B cell (primary cell): ENCODE data around the gene RTTN. TPM values are rescaled to one million over a fixed set of nuclear protein-coding genes. Genes with fewer than 3 reads are reported as not detected.

Experiments
- ATAC-seq: fragments of 200-7000 bp; cut with Tn5 transposase; one replicate; pipeline ENCODE4 v1.10.0; 2021; ENCODE audit warnings: low read depth, mild to moderate bottlenecking, moderate number of reproducible peaks, moderate library complexity
- CTCF ChIA-PET: fragments of 350-600 bp; sonication (Branson Sonifier 250); formaldehyde crosslinking; loops from one replicate; lab custom pipeline; 2021; ENCODE audit warnings: antibody characterized with exemption, inconsistent platforms; lab: Charles Lee
- POLR2A ChIA-PET: fragments of 350-600 bp; sonication (Branson Sonifier 250); formaldehyde crosslinking; loops from one replicate; lab custom pipeline; 2021; ENCODE audit warnings: antibody characterized with exemption; lab: Charles Lee
- DNase-seq: peaks from one replicate; pipeline ENCODE4 v3.0.0; 2013
- H2AFZ ChIP-seq: 2 replicates; pipeline ENCODE4 v1.6.1; 2012; ENCODE audit warnings: mild to moderate bottlenecking, low read depth, low read length; ENCODE audit not compliant: insufficient read depth, poor library complexity, severe bottlenecking
- H3K27ac ChIP-seq, 2 donors: 1 replicate in 1 of 2; 2 replicates in 1 of 2; pipeline ENCODE4 v1.5.1; 2012 to 2013; ENCODE audit warnings: low read length in 2 of 2, mild to moderate bottlenecking in 2 of 2, moderate library complexity in 1 of 2
- H3K27me3 ChIP-seq, 4 experiments: fragments of 200-600 bp in 1 of 4; sonication (generic) in 1 of 4; replicated peaks in 1 of 4; 1 replicate in 2 of 4; 2 replicates in 2 of 4; pipeline versions ENCODE4 v1.6.1 to v1.7.0; 2013 to 2016; ENCODE audit warnings: low read length in 3 of 4, mild to moderate bottlenecking in 2 of 4, mixed read lengths in 1 of 4, moderate library complexity in 1 of 4; ENCODE audit not compliant: insufficient read depth in 4 of 4, control insufficient read depth in 3 of 4; ENCODE audit errors: control extremely low read depth in 1 of 4
- H3K36me3 ChIP-seq, 2 experiments: replicated peaks in 1 of 2; 1 replicate in 1 of 2; 2 replicates in 1 of 2; pipeline versions ENCODE4 v1.6.1 to v1.7.1; 2013; ENCODE audit warnings: low read length in 1 of 2; ENCODE audit not compliant: insufficient read depth in 2 of 2, control insufficient read depth in 1 of 2; ENCODE audit errors: control extremely low read depth in 1 of 2, extremely low read depth in 1 of 2
- H3K4me1 ChIP-seq, 2 donors: fragments of 200-600 bp in 1 of 2; sonication (generic) in 1 of 2; 1 replicate in 1 of 2; 2 replicates in 1 of 2; pipeline versions ENCODE4 v1.5.1 to v1.6.1; 2013 to 2017; ENCODE audit warnings: low read length in 2 of 2; ENCODE audit not compliant: control insufficient read depth in 2 of 2, insufficient read depth in 2 of 2
- H3K4me2 ChIP-seq: replicated peaks from 2 replicates; pipeline ENCODE3; 2012; ENCODE audit warnings: mild to moderate bottlenecking, low read depth, low read length; ENCODE audit not compliant: poor library complexity, severe bottlenecking
- H3K4me3 ChIP-seq, 5 experiments: fragments of 200-600 bp in 1 of 5; sonication (generic) in 1 of 5; 1 replicate in 3 of 5; 2 replicates in 2 of 5; pipeline versions ENCODE4 v1.5.1 to v1.7.0; 2011 to 2016; ENCODE audit warnings: low read length in 4 of 5, mild to moderate bottlenecking in 4 of 5, low read depth in 2 of 5, control low read depth in 1 of 5, moderate library complexity in 1 of 5; ENCODE audit not compliant: insufficient read depth in 1 of 5; ENCODE audit errors: control extremely low read depth in 1 of 5, extremely low read depth in 1 of 5
- H3K79me2 ChIP-seq: fragments of 200-600 bp; sonication (generic); one replicate; pipeline ENCODE4 v1.6.0; 2016; ENCODE audit warnings: low read length; ENCODE audit not compliant: control insufficient read depth, insufficient read depth
- H3K9ac ChIP-seq: fragments of 200-600 bp; sonication (generic); 2 replicates; pipeline ENCODE4 v1.6.1; 2017; ENCODE audit warnings: mild to moderate bottlenecking, low read length, moderate library complexity
- H3K9me3 ChIP-seq, 3 donors: one replicate each; pipeline versions ENCODE4 v1.6.1 to v1.7.1; 2013; ENCODE audit warnings: low read length in 2 of 3; ENCODE audit not compliant: control insufficient read depth in 2 of 3, insufficient read depth in 1 of 3; ENCODE audit errors: control extremely low read depth in 1 of 3
- H4K20me1 ChIP-seq: 2 replicates; pipeline ENCODE4 v1.6.0; 2012; ENCODE audit warnings: mild to moderate bottlenecking, low read length; ENCODE audit not compliant: insufficient read depth, control insufficient read depth, poor library complexity, severe bottlenecking
- H3K27ac Mint-ChIP-seq: one replicate; pipeline ENCODE4 v1.8.0; 2021; ENCODE audit warnings: mixed read lengths
- H3K27me3 Mint-ChIP-seq: one replicate; pipeline ENCODE4 v1.8.0; 2021; ENCODE audit warnings: mixed read lengths
- H3K4me1 Mint-ChIP-seq: one replicate; pipeline ENCODE4 v1.8.0; 2021; ENCODE audit warnings: mixed read lengths
- H3K4me3 Mint-ChIP-seq: one replicate; pipeline ENCODE4 v1.8.0; 2021; ENCODE audit warnings: mixed read lengths
- H3K9me3 Mint-ChIP-seq: one replicate; pipeline ENCODE4 v1.8.0; 2022; ENCODE audit warnings: mixed read lengths; ENCODE audit not compliant: insufficient read depth
- EZH2 ChIP-seq: IDR thresholded peaks from 2 replicates; pipeline ENCODE4 v1.6.1; 2012; ENCODE audit warnings: borderline replicate concordance, low read depth, mild to moderate bottlenecking, moderate library complexity, low read length; ENCODE audit not compliant: insufficient read depth, poor library complexity, severe bottlenecking
- WGBS: methylation state at CpG from one replicate; pipeline ENCODE4 v1.1.5; 2013; ENCODE audit warnings: missing lambda C conversion rate; ENCODE audit not compliant: insufficient coverage; 5-methylcytosine and 5-hydroxymethylcytosine counted together
- intact Hi-C: fragments of 100-400 bp; cut with micrococcal nuclease; formaldehyde crosslinking; loops from one replicate; pipeline ENCODE4 v1.10.0; 2022
- polyA plus RNA-seq: library from polyadenylated mRNA; depleted of rRNA; stranded (reverse); fragments of >200 nt; gene quantifications from 2 replicates; pipeline ENCODE4 v1.2.3, GENCODE V29; 2012
- total RNA-seq, 2 donors: library from RNA; stranded (reverse); fragments of 120-200 nt in 1 of 2; gene quantifications; 1 replicate in 1 of 2; 2 replicates in 1 of 2; pipeline versions ENCODE4 v1.2.3 to v1.2.4, GENCODE V29; 2013 to 2022
- TF ChIP-seq, protein P1 (sequence below): fragments of 200-600 bp; IDR thresholded peaks from one replicate; pipeline ENCODE4 v1.8.0; 2022; ENCODE audit warnings: antibody characterized with exemption, mild to moderate bottlenecking

Gene RTTN
- total and polyA plus RNA-seq, 2 donors (not counting 1 experiment from before 2014, with no cell fraction given): 10.0 to 41.2 TPM

- 41% methylated on average over 12 of the region's 12 CpGs for WGBS
- no peaks in the 10 kb centered on the region for H3K79me2 ChIP-seq
- no peak overlapping the region for H3K4me3 ChIP-seq
- H3K4me2 ChIP-seq: no peak overlapping the region
- Mint-ChIP-seq H3K27ac (no peak overlapping the region), H3K4me1 (no peaks in the 10 kb centered on the region), H3K27me3 (peaks cover 57% of the 10 kb centered on the region), H3K4me3 (no peak overlapping the region), H3K9me3 (no peaks in the 10 kb centered on the region)
- POLR2A ChIA-PET: no interaction called here
- no peaks in the 10 kb centered on the region for H3K36me3 ChIP-seq
- intact Hi-C loops: no loop called here
- CTCF ChIA-PET: no interaction called here
- DNase-seq (no peak), ATAC-seq (no peak)
- no peak overlapping the region for H2AFZ ChIP-seq
- peaks cover 0 to 12% (median 6%) of the 10 kb centered on the region in 4 experiments for H3K27me3 ChIP-seq
- no peaks in the 10 kb centered on the region for H3K4me1 ChIP-seq
- H4K20me1 ChIP-seq: no peaks in the 10 kb centered on the region
- no peak overlapping the region for H3K27ac ChIP-seq
- no peak overlapping the region for H3K9ac ChIP-seq
- no peaks in the 10 kb centered on the region for H3K9me3 ChIP-seq
- TF ChIP-seq, protein P1, sequence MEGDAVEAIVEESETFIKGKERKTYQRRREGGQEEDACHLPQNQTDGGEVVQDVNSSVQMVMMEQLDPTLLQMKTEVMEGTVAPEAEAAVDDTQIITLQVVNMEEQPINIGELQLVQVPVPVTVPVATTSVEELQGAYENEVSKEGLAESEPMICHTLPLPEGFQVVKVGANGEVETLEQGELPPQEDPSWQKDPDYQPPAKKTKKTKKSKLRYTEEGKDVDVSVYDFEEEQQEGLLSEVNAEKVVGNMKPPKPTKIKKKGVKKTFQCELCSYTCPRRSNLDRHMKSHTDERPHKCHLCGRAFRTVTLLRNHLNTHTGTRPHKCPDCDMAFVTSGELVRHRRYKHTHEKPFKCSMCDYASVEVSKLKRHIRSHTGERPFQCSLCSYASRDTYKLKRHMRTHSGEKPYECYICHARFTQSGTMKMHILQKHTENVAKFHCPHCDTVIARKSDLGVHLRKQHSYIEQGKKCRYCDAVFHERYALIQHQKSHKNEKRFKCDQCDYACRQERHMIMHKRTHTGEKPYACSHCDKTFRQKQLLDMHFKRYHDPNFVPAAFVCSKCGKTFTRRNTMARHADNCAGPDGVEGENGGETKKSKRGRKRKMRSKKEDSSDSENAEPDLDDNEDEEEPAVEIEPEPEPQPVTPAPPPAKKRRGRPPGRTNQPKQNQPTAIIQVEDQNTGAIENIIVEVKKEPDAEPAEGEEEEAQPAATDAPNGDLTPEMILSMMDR: no peak
- TF ChIP-seq EZH2: no peak
Observed at GRCh38 chr18:70221156-70221914, 15.8 kb upstream of the RTTN start.

DNA sequence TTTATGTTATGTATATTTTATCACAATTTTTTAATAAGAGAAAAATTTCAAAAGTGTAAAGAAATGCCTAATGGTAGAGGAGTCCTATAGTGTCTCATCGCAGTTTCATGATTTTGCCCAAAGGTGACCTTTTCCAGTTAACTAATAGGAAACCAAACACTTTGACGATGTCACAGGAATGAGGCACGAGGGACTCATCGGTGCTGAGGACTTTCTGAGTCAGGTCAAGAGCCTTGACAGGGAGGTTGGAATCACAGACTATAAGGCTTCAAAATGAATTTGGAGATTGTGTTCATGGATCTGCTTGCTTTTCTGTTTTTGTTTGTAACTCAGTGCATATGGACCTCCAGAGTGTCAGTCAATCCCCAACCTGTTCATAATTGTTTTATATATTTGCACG, 15.1 kb upstream of the RTTN start:
- no peak overlapping the region for H3K4me3 ChIP-seq
- H3K27ac ChIP-seq: no peak overlapping the region
- H3K79me2 ChIP-seq: no peaks in the 10 kb centered on the region
- H3K9me3 ChIP-seq: no peaks in the 10 kb centered on the region
- intact Hi-C loops: no loop called here
- no peak overlapping the region for H2AFZ ChIP-seq
- no peak overlapping the region for H3K4me3 Mint-ChIP-seq
- ATAC-seq (no peak), DNase-seq (no peak)
- peaks cover 0 to 12% (median 6%) of the 10 kb centered on the region in 4 experiments for H3K27me3 ChIP-seq
- CTCF ChIA-PET: no interaction called here
- POLR2A ChIA-PET: no interaction called here
- no peak overlapping the region for H3K9ac ChIP-seq
- TF ChIP-seq, protein P1: no peak
- no peak for TF ChIP-seq EZH2
- H3K9me3 Mint-ChIP-seq: no peaks in the 10 kb centered on the region
- no peaks in the 10 kb centered on the region for H3K36me3 ChIP-seq
- H3K4me2 ChIP-seq: no peak overlapping the region
- peaks cover 57% of the 10 kb centered on the region for H3K27me3 Mint-ChIP-seq
- H3K4me1 Mint-ChIP-seq: no peaks in the 10 kb centered on the region
- H3K27ac Mint-ChIP-seq: no peak overlapping the region
- H3K4me1 ChIP-seq: no peaks in the 10 kb centered on the region
- 94% methylated on average over 2 of the region's 5 CpGs for WGBS
- no peaks in the 10 kb centered on the region for H4K20me1 ChIP-seq
